Stimulated activated CD4-positive, alpha-beta T cell treated with anti-CD3 and anti-CD28 coated beads, Interleukin-2, amount 100 ng/mL, for 4 hours (primary cell): ENCODE data around the gene SAFB.

Experiments
- DNase-seq: peaks from one replicate; pipeline ENCODE4 v3.0.0-alpha.2; 2020; ENCODE audit warnings: low read depth

SAFB gene

DNA sequence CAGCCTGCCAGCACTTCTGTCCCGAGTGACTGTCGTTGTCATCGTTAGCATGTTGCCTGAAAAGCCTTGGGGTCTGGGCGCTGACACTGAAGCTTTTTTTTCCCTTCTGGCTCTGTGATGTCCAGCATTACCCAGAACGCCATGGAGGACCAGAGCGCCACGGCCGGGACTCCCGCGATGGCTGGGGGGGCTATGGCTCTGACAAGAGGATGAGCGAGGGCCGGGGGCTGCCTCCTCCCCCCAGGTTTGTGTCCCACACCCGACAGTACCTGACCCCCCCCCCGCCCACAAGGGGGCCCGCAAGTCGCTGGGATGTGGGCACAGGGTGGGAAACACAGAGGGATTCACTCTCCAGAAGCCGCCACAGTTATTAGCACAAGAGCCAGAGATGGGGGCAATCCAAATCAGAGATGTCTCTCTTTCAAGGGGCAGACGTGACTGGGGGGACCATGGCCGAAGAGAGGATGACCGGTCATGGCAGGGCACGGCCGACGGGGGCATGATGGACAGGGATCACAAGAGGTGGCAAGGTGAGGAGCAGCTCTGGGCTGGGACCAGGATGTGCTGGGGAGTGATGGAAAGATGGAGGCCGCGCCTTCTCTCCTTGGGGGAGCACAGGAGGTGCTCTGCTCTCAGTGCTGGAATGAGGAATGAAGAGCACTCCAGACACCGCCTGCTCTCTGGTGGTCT, 44.2 kb downstream of the SAFB start:
- no peak for DNase-seq

DNA sequence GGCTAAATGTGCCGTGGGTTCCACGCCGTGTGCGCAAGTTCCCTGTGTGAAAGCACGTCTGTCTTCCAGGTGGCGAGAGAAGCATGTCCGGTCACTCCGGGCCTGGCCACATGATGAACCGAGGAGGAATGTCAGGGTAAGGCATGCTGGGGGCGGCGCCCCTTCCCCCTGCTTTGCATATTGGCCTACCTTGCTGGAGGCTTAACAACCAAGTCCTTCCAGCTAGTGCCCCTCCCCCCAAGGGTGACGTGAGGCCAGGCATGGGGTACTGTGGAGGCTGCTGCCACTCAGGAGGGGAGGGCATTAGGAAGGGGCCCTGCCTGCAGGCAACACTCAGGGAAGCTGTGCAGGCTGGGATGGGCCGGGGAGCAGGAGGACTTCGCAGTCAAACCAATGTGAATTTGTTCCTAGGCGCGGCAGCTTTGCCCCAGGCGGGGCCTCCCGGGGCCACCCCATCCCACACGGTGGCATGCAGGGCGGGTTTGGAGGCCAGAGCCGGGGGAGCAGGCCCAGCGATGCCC, 44.9 kb downstream of the SAFB start:
- no peak for DNase-seq

DNA sequence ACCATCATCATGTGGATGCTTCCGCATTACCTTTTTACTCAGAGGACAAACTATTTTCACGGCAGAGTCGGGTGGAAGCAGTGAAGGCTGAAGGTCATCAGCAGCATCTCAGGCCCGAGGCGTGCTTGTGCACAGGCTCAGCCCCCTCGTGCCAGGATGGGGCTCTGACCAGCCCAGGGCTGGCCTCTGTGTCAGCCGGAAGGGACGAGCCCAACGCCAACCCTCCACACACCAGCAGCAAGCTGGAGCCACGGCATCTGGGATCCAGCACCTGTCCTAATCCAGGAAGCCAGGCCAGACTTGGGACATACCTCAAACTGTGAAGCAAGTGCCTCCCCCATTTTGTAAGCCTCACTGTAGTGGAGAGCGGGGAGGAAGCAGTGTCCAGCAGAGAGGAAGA, 46.3 kb downstream of the SAFB start:
- no peak for DNase-seq

DNA sequence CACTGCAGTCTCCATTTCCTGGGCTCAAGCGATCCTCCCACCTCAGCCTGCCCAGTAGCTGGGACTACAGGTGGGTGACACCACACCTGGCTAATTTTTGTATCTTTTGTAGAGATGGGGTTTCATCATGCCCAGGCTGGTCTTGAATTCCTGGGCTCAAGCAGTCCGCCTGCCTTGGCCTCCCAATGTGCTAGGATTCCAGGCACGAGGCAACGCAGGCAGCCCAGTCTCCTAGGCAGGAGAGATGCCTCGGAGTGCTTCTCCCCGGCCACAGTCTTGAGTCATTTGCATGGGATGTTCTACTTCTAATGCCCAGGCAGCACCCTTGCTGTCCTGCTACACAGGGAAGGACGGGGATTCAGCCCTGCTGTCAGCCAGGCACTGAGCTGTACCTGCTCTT, 48.7 kb downstream of the SAFB start:
- DNase-seq: no peak

DNA sequence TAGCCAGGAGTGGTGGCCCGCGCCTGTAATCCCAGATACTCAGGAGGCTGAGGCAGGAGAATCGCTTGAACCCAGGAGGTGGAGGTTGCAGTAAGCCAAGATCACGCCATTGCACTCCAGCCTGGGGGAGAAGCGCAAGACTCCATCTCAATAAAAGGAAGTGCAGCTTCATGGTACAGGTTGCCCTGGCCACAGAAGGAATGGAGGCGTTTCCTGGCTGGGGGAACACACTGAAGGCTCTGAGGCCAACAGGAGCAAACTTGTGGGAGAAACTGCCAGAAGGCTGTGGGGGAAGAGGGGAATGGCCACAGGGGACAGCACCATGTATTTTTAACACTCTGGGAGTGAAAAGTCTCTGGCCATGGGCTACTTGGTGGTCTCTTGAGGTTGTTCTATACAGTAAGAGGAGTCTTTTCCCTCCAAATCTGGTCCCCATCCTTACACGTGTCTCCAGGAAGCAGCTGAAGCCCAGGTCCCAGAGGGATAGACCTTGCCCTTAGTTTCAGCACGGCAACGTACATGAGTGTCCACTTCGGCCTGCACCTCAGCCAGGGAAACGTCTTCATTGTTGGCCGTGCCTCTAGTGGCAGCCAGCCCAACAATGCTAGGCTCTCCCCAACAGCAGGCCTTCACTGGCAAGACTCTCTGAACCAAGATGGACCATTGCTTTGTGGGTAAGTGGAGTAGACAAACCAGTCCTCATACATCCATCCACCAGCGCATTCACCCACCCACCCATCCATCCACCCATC, 50.0 kb downstream of the SAFB start:
- DNase-seq: no peak

DNA sequence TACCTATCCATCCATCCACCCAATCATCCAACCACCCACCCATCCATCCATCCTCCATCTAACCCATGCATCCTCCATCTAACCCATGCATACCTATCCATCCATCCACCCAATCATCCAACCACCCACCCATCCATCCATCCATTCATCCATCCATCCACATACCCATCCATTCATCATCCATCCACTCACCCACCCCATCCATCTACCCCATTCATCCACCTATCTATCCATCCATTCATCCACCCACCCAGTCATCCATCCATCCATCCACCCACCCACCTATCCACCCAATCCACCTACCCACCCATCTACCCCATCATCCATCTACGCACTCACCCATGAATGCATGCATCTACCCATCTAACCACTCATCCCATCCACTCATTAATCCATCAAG, 50.9 kb downstream of the SAFB start:
- no peak for DNase-seq

DNA sequence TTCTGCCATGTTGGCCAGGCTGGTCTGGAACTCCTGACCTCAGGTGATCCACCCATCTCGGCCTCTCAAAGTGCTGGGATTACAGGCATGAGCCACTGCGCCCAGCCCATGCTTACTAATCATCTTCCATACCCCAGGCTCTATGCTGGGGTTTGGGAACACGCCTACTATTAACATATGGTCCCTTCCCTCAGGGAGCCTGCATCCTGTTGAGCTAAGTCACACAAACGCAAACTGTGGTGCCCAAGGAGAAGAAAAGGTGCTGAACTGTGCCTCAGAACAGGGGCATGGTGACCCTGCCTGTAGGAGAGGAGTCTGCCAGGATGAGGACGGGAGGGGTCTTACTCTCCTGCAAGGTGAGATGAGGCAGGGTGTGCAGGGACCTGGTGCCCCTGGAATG, 51.8 kb downstream of the SAFB start:
- no peak for DNase-seq

DNA sequence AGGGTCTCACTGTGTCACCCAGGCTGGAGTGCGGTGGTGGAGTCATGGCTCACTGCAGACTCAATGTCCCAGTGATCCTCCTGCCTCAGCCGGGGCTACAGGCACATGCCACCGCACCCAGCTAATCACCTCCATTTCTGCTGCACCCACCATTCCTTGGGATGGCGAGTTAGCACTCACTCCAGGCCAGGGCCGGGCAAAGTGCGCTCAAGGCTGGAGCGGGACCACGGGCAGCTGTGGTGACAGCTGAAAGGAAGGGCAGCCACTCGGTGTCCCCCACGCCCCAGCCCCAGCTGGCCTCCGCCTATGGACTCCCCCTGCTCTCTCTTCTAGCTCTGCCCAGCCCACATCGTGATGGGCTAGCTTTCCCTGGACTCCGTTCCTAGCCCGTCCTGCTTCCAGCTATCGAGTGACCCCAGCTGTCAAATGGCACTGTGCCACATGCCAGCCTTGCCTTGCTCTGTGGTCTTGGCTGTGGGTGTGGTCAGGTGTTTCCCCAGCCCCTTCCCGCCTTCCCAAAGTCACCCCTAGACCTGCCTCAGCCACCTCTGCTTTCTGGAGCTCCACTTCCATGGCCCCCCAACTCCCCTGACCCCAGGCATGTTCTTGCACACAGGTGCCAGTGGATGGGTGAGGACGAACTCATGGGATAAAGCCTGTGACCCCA, 53.4 kb downstream of the SAFB start:
- DNase-seq: no peak

DNA sequence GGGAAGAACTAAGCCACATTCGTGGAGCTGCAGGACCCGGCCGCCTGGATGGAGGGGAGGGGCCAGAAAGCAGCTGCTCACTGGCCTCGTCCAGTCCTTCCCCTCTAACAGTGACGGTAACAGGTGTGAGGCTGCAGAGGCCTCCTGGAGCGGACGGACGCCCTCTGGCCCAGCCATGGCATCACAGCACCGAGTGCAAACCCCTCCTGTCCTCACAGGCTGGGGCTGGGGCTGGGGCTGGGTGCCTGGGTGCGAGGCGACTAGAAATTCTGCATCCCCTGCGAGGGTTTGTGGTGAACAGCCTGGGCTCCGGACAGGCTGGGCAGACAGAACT, 53.9 kb downstream of the SAFB start:
- DNase-seq: no peak

DNA sequence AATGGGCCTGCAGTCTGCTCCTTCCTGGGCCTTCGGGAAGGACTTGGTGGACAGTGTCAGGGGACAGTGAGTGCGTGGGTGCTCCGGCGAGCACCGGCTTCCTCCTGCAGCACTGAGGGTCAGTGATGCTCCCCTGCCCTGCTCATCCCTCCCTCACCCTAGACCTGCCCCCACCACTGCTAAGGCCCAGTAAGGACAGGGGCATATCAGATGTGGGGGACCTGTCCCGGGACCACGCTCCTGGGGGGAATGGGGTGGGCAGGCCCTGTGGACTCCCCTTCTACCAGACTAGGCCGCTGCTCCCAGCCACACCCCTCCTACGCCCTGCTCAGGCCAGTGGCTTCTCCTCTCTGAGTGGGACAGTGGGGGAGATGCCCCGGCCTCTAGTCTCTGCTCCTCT, 54.3 kb downstream of the SAFB start:
- DNase-seq: no peak

DNA sequence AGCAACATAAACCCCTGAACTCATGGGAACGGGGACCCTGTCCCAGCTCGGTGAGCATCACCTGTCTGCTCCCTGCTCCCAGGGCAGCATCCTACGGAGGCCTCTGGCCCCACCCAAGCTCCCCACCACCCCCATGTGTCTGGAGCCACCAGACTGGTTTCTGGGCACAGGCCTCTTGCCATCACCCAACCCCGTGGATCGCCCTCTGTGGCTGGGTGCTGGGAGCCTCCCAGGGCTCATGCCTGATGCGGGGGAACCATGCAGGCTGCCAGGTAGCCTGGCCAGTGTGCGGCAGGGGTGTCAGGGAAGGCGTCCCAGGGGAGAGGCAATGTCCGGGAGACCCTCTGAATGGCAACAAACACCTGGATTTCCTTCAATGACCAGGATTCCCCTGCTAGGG, 54.7 kb downstream of the SAFB start:
- no peak for DNase-seq

DNA sequence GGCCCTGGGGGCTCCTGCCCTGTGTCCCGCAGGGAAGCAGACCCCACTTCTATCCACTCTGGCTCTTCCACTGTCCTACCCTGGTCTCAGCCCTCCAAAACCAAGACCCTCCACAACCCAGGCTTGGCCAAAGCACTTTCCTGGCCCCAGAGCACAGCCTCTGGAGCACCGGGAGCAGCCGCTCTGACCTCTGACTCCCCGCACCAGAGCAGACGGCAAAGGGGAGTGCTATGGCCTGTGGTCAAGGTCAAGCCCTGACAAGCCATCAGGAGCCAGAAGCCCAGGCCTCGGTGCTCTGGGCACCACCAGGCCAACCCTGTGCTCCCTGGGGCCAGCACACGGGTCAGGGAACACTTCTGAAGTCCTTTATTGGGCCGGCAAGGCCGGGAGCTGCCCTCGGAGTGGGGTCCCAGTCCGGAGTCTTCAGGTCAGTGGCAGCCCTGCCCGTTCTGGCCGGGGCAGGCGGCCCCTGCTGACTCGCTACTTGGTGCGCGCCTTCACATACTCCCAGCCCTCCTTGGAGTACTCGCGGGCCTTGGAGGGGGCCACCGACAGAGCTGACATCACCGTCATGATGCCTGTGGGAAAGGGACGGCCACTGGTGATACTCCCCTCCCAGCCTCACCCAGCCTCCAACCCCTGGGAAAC, 55.3 kb downstream of the SAFB start:
- DNase-seq: no peak

DNA sequence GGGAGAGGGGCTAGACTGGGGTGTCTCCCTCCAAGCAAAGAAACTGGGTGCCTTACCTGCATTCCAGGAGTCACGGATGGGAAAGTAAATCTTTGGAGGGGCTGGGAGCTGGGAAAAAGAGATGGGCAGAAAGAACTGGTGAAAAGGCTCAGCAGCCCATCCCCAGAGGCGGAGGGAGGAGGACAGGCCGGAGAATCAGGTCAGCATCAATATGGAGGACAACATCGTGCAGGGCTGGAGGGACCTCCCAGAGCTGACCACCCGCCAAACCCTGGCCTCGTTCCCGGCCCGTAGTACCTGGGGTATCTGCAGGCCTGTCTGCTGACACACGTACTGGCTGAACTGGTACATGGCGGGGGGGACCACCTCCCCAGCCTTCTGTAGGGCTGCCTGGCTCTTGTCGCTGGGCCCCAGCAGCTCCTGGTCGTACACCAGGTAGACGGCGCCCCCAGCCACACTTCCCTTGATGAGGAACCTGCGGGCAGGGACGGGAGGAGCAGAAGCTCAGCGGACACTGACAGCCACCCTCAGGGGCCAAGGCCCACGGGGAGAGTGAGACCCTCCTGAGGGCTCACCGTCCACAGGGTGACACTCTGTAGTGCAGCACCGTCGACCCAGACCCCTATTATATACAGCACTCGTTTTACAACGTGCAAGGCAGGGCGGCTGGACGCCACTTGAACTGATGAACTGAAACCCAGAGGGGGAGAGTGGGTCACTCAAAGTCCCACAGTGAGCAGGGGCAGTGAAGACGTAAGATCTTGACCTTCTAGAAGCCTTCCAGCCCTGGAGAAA, 56.6 kb downstream of the SAFB start:
- no peak for DNase-seq

DNA sequence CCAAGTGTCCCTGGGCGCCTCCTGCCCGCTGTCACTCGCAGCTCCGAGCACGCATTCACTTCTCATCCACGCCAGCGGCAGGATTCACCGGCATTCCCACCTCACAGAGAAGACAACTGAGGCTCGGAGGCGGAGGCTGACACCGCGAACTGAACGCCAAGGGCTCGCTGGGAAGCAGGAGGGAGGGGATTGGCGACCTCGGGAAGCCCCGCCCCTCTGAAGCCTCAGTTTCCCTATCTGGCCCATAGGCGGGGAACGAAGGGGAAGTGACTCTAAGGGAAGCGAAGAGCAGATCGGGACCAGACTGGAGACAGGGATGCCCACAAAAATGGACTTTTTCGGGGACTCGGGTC, 57.2 kb downstream of the SAFB start:
- no peak for DNase-seq

DNA sequence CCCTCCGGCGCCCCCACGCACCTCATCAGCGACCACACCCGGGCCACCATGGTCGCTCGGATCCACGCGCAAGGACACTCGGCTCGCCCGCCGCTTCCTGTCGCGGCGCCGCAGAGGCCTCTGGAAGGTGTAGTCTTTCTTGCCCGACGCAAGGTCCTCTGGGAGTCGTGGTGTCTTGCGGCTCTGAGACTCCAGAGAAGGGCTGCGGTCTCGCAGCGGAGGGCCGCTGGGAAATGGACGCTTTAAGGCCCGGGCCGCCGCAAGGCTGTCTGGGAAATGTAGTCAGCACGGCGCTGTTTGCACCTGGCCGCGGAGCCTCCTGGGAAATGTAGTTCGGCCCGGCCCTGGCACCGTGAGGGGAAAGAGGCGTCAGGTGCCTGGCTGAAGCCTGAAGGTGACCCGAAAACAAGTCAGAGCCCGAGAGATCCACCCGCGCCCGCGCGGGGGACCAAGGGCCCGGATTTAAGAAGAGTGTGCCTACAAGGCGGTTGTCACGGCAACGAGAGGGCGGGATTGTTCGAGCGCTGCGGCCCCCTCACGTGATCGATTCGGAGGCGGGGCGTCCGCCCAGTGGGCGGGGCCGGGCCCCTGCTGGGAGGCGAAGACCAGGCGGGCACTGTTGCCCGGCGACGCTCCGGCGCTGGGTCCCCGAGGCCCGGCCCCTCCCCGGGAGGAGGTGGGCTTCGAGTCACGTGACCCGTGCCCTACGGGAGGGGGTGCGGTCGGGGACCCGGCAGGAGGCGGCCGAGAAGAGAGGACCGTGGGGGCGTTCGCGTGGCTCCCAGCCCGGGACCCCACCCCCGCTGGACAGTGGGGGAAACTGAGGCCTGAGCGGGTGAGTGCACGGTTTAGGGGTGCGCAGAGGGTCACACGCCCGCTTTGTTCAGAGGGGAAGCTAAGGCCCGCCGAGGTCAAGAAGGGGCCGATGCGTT, 57.8 kb downstream of the SAFB start, which contains the start of the genes HSD11B1L and MICOS13:
HSD11B1L (plus strand) TSS at position 591 of the 932 bp plus-strand sequence. CDS start 3,806 bp downstream, outside the sequence.
MICOS13 (minus strand) TSS at position 80 of the 932 bp plus-strand sequence; CDS start at position 50, 30 bp downstream.
- DNase-seq: peak; percentile 96

DNA sequence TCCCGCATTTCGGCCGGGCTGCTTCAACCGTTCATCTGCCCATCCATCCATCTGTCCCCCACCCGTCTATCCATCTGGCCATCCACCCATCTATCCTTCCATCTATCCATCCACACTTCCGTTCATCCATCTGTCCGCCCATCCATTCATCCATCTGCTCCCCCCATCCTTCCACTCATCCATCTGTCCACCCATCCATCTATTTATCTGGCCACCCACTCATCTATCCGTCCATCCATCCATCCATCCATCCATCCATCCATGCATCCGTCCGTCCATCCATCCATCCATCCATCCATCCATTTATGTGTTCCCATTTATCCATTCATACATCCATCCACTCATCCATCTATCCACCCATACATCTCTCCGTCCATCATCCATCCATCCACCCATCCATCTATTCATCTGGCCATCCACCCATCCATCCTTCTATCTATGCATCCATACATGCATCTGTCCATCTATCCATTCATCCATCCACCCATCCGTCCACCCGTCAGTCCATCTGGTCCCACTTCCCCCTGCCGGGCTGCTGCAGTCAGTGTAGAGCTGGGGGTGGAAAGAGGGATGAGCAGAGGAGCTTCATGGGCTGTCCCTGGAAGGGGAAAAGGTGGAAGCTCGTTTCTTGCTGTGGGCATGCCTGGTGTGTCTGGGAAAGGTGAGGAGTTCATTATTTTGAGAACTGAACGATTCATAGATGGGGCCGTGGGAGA, 58.7 kb downstream of the SAFB start:
- DNase-seq: no peak

DNA sequence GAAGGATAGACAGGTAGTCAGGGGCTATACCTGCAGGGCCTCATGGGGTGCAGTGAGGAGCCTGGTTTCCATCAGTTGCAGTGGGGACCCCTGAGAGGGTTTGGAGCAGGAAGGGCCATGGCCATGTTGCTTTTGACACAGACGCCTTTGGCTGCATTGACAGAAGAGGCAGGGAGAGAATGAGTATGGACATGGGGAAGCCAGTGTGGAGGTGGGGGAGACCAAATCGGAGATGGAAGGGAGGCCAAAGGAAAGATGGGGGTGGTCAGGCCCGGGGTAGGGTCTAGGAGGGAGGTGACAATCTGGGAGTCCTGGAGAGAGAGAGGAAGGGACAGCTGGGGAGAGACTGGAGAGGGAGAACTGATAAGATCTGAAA, 59.2 kb downstream of the SAFB start:
- DNase-seq: no peak

DNA sequence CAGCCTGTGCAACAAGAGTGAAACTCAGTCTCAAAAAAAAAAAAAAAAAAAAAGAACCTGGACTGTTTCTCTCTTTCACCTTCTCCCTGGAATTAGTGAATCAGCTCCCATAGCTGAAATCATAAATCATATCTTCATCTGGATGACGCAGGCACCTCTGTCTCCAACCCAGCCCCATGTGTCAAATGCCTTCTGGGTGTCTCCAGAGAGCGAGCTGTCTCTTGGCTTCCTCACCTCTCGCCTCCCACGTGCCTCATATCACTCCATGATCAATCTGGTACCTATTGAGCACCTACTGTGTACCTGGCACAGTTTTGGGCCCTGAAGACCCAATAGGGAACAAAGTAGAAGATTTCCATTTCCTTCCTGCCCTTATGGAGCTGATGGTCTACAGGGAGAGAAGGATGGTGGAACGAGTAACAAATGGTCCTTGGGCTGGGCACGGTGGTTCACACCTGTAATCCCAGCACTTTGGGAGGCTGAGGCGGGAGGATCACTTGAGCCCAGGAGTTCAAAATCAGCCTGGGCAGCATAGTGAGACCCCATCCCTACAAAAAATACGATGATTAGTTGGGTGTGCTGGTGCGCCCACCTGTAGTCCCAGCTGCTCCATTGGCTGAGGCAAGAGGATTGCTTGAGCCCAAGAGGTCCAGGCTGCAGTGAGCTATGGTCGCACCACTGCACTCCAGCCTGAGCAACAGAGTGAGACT, 60.4 kb downstream of the SAFB start:
- no peak for DNase-seq

DNA sequence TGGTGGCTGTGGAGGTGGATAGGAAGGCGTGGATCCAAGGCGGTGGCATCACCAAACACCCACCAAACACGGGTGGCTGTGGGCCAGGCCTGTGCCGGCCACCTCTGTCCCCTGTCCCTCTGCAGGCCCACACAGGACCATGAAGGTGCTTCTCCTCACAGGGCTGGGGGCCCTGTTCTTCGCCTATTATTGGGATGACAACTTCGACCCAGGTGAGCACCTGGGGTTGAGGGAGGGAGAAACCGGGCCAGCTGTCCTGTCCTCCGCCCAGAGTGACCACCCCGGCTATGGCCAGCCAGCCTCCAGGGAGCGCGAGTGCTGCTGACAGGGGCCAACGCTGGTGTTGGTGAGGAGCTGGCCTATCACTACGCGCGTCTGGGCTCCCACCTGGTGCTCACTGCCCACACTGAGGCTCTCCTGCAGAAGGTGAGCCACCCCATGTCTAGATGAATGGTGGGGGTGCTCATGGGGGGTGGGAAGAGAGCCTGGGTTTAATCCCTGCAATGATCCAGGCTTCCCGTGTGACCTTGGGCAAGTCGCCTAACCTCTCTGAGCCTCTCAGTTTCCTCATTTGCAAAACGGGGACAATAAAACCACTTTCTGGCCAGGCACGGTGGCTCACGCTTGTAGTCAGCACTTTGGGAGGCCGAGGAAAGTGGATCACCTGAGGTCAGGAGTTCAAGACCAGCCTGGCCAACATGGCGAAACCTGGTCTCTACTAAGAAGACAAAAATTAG, 62.0 kb downstream of the SAFB start:
- no peak for DNase-seq
